K562 (cell line): Measurements from ENCODE around the gene CLDN7. TPM values are rescaled to one million over a fixed set of nuclear protein-coding genes. Genes with fewer than 3 reads are reported as not detected.

ENCODE experiments used
- CREB3 ChIP-seq: fragments of 450-650 bp; conservative IDR thresholded peaks from 2 replicates; pipeline ENCODE4 v1.6.1; 2016; ENCODE audit warnings: missing genetic modification characterization, low read depth, mild to moderate bottlenecking, missing compliant biosample characterization, moderate library complexity
- MCM2 ChIP-seq: fragments of 450-650 bp; IDR thresholded peaks from 2 replicates; pipeline ENCODE4 v1.6.1; 2017; ENCODE audit warnings: low read depth, mild to moderate bottlenecking
- MGA ChIP-seq: fragments of 450-650 bp; IDR thresholded peaks from 2 replicates; pipeline ENCODE4 v1.6.1; 2016; ENCODE audit warnings: mild to moderate bottlenecking, moderate library complexity
- POLR3G ChIP-seq: IDR thresholded peaks from 2 replicates; pipeline ENCODE4 v1.6.1; 2011; ENCODE audit not compliant: insufficient read length, insufficient replicate concordance; ENCODE audit errors: extremely low read depth
- TFAP4 ChIP-seq: sonication (generic); formaldehyde crosslinking; IDR thresholded peaks from 2 replicates; pipeline ENCODE4 v1.8.0; 2022; ENCODE audit warnings: missing genetic modification reagents, mild to moderate bottlenecking, moderate library complexity, borderline replicate concordance
- THRAP3 ChIP-seq: fragments of 450-650 bp; IDR thresholded peaks from 2 replicates; pipeline ENCODE4 v1.6.1; 2016; ENCODE audit warnings: mild to moderate bottlenecking, inconsistent platforms, borderline replicate concordance
- ZNF639 ChIP-seq, 2 experiments: fragments of 200-800 bp in 1 of 2; sonication (Bioruptor generic) in 1 of 2; sonication (generic) in 1 of 2; formaldehyde crosslinking in 1 of 2; IDR thresholded peaks in 1 of 2; conservative IDR thresholded peaks in 1 of 2; 2 replicates each; pipeline versions ENCODE4 v1.5.0 to v1.6.1; 2016 to 2020; ENCODE audit warnings: missing compliant biosample characterization in 1 of 2, missing genetic modification characterization in 1 of 2, missing genetic modification reagents in 1 of 2
- ZNF717 ChIP-seq: fragments of 250-450 bp; sonication (Bioruptor Pico); IDR thresholded peaks from 2 replicates; pipeline ENCODE4 v1.5.0; 2021
- ZSCAN29 ChIP-seq: fragments of 450-650 bp; IDR thresholded peaks from 2 replicates; pipeline ENCODE4 v1.6.1; 2017
- polyA plus RNA-seq, 8 experiments: library from polyadenylated mRNA; depleted of rRNA in 4 of 8; stranded (reverse) in 5 of 8; unstranded in 3 of 8; fragments of >200 nt; fragmentation: Nextera tagmentation in 2 of 8; fragmentation: Illumina TruSeq in 1 of 8; extraction: Ambion mirVana in 2 of 8; extraction: Trizol in 1 of 8; gene quantifications; 2 replicates each; pipeline versions ENCODE4 v1.2.1 to v1.2.3, GENCODE V29; 2011 to 2014; ENCODE audit warnings: inconsistent platforms in 1 of 8, missing spikeins in 1 of 8
- total RNA-seq, 7 experiments: library from RNA; depleted of rRNA in 6 of 7; stranded (reverse); fragments of >200 nt in 6 of 7; fragmentation: Illumina TruSeq in 2 of 7; extraction: Trizol in 2 of 7; gene quantifications; 2 replicates each; pipeline versions ENCODE4 v1.2.1 to v1.2.3, GENCODE V29; 2011 to 2021; ENCODE audit warnings: low replicate concordance in 1 of 7
- TF ChIP-seq, protein P1 (sequence below): fragments of 450-650 bp; conservative IDR thresholded peaks from 2 replicates; pipeline ENCODE4 v1.6.1; 2016; ENCODE audit warnings: missing genetic modification characterization, low read depth, mild to moderate bottlenecking, control low read depth, missing compliant biosample characterization

The CLDN7 gene
- total and polyA plus RNA-seq, 9 of the 15 experiments (the other 6 are each of a cell fraction or from before 2014, with no cell fraction given), result 2.2 to 14.5 (median 7.6) TPM

DNA sequence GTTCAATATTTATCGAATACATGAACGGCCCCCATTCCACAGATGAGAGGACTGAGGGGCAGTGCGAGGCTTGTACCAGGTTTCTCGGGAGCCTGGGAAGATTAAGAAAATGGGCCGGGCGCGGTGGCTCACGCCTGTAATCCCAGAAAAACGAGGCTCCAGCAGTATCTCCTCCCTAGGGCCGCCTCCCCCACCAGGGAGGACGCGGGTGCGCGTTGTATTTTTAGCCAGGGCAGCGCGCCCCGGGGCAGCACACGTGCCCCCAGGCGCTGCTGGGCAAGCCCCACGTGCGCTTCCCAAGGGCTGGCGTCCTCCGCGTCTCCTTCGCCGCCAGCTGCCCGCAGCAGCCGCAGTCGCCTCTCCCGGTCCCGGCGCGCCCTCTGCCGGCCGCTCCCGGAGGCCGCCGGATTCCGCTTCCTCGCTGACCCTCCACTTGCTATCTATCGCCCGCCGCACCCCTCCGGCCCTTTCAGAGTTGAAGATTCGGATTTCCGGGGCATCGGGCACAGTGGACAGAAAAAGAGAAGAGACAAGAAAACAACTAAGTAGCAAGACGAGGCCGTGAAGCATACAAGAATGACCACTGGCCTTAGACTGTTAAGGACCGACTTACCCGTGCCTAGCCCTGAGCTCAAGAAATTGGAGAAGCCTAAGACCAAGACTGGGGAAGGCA is 34.0 kb upstream of the CLDN7 start (continued):
- peak; percentile 80 for TF ChIP-seq MGA
- TF ChIP-seq THRAP3, result no peak
- no peak for TF ChIP-seq CREB3 (tag)
- TF ChIP-seq, protein P1, sequence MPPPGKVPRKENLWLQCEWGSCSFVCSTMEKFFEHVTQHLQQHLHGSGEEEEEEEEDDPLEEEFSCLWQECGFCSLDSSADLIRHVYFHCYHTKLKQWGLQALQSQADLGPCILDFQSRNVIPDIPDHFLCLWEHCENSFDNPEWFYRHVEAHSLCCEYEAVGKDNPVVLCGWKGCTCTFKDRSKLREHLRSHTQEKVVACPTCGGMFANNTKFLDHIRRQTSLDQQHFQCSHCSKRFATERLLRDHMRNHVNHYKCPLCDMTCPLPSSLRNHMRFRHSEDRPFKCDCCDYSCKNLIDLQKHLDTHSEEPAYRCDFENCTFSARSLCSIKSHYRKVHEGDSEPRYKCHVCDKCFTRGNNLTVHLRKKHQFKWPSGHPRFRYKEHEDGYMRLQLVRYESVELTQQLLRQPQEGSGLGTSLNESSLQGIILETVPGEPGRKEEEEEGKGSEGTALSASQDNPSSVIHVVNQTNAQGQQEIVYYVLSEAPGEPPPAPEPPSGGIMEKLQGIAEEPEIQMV (tag), result no peak
- TF ChIP-seq MCM2, result no peak
- TF ChIP-seq TFAP4 (CRISPR knock-in tag), result peak; percentile 92
- no peak for TF ChIP-seq ZNF639 (CRISPR knock-in tag; conservative IDR thresholded peaks at IDR 0.05 in 1 of 2, IDR thresholded peaks at IDR 0.05 in 1 of 2)
- TF ChIP-seq ZSCAN29, result no peak
- no peak for TF ChIP-seq ZNF717 (CRISPR knock-in tag)
- no peak for TF ChIP-seq POLR3G
